Tibial nerve (tissue), 4 donors: ENCODE measurements around the gene DNAJC11. TPM values are rescaled to one million over a fixed set of nuclear protein-coding genes. Genes with fewer than 3 reads are reported as not detected.

Experiments
- DNase-seq, 2 donors: peaks; one replicate each; pipeline ENCODE4 v3.0.0-alpha.2; 2019; ENCODE audit warnings: low spot score in 2 of 2
- H3K27ac ChIP-seq, 4 donors: fragments of 200-600 bp; sonication (generic) in 3 of 4; one replicate each; pipeline ENCODE4 v1.5.1; 2017 to 2019; ENCODE audit warnings: mild to moderate bottlenecking in 1 of 4
- H3K27me3 ChIP-seq, 2 donors: fragments of 200-600 bp; sonication (generic) in 1 of 2; one replicate each; pipeline versions ENCODE4 v1.5.1 to v1.6.0; 2017 to 2019
- H3K36me3 ChIP-seq, 3 donors: fragments of 200-600 bp; sonication (generic); one replicate each; pipeline ENCODE4 v1.5.1; 2018 to 2019
- H3K4me1 ChIP-seq, 4 donors: fragments of 200-600 bp; sonication (generic) in 3 of 4; one replicate each; pipeline ENCODE4 v1.5.1; 2017 to 2019
- H3K4me3 ChIP-seq, 4 donors: fragments of 200-600 bp; sonication (generic) in 3 of 4; one replicate each; pipeline ENCODE4 v1.5.1; 2017 to 2019; ENCODE audit warnings: mild to moderate bottlenecking in 1 of 4, moderate library complexity in 1 of 4
- H3K9me3 ChIP-seq, 4 donors: fragments of 200-600 bp; sonication (generic) in 3 of 4; one replicate each; pipeline ENCODE4 v1.5.1; 2017 to 2019
- CTCF ChIP-seq, 5 experiments: fragments of 200-600 bp in 3 of 5; fragments of 450-650 bp in 2 of 5; sonication (generic) in 3 of 5; IDR thresholded peaks; one replicate each; pipeline ENCODE4 v1.5.1; 2016 to 2019; ENCODE audit warnings: antibody characterized with exemption in 5 of 5, mild to moderate bottlenecking in 3 of 5, moderate library complexity in 2 of 5
- EP300 ChIP-seq, 2 donors: sonication (generic); formaldehyde crosslinking; IDR thresholded peaks; one replicate each; pipeline ENCODE4 v1.6.1; 2017; ENCODE audit warnings: antibody characterized with exemption in 2 of 2, mild to moderate bottlenecking in 1 of 2
- POLR2A ChIP-seq, 2 donors: fragments of 450-650 bp; IDR thresholded peaks; one replicate each; pipeline ENCODE4 v1.6.1; 2017; ENCODE audit warnings: antibody characterized with exemption in 2 of 2, mild to moderate bottlenecking in 2 of 2, moderate library complexity in 2 of 2
- WGBS, 2 donors: methylation state at CpG; one replicate each; pipeline ENCODE4 v1.1.5; 2018; 5-methylcytosine and 5-hydroxymethylcytosine counted together
- total RNA-seq, 4 donors: library from RNA; depleted of rRNA; stranded (reverse); fragments of >200 nt; gene quantifications; one replicate each; pipeline ENCODE4 v1.1.0, GENCODE V29; 2016

The DNAJC11 gene
- total RNA-seq, 4 donors from 2014 or later = 24.9 to 36.9 (median 31.7) TPM

GRCh38 chr1:6591222-6591621 is 110.4 kb downstream of the DNAJC11 start:
- 66 to 74% methylated on average over 12 to 13 of the region's 13 CpGs for WGBS, 2 donors
- Histone ChIP-seq H3K4me3 (no peak overlapping the region), H3K9me3 (no peaks in the 10 kb centered on the region), H3K4me1 (peaks cover 0 to 72% (median 4%) of the 10 kb centered on the region in 4 donors), H3K27me3 (no peaks in the 10 kb centered on the region), H3K27ac (peak overlapping the region in 1 of 4 donors; percentile 13), H3K36me3 (peaks cover 3 to 100% (median 27%) of the 10 kb centered on the region in 3 donors)
- no peak for TF ChIP-seq CTCF (IDR thresholded peaks at IDR 0.05)
- no peak for TF ChIP-seq EP300 (IDR thresholded peaks at IDR 0.05)
- no peak for TF ChIP-seq POLR2A (IDR thresholded peaks at IDR 0.05)
- no peak for DNase-seq

- H3K36me3 ChIP-seq = peaks cover 3 to 100% (median 18%) of the 10 kb centered on the region in 3 donors
- H3K27me3 ChIP-seq = no peaks in the 10 kb centered on the region
- no peaks in the 10 kb centered on the region for H3K9me3 ChIP-seq
- H3K4me3 ChIP-seq = no peak overlapping the region
- no peak for DNase-seq
- 82 to 85% methylated on average over 7 of the region's 7 CpGs for WGBS, 2 donors
- peaks cover 0 to 61% (median 0%) of the 10 kb centered on the region in 4 donors for H3K4me1 ChIP-seq
- no peak overlapping the region for H3K27ac ChIP-seq
- TF ChIP-seq POLR2A (IDR thresholded peaks at IDR 0.05) = no peak
- TF ChIP-seq EP300 (IDR thresholded peaks at IDR 0.05) = no peak
- no peak for TF ChIP-seq CTCF (IDR thresholded peaks at IDR 0.05)
Measured at GRCh38 chr1:6590046-6590445, 111.6 kb downstream of the DNAJC11 start.

GRCh38 chr1:6588893-6589520 is 112.6 kb downstream of the DNAJC11 start:
- peaks cover 0 to 61% (median 0%) of the 10 kb centered on the region in 4 donors for H3K4me1 ChIP-seq
- TF ChIP-seq POLR2A (IDR thresholded peaks at IDR 0.05) = no peak
- TF ChIP-seq EP300 (IDR thresholded peaks at IDR 0.05) = no peak
- no peak for TF ChIP-seq CTCF (IDR thresholded peaks at IDR 0.05)
- no peaks in the 10 kb centered on the region for H3K9me3 ChIP-seq
- peaks cover 3 to 89% (median 11%) of the 10 kb centered on the region in 3 donors for H3K36me3 ChIP-seq
- peak overlapping the region in 1 of 4 donors; percentile 39 for H3K27ac ChIP-seq
- DNase-seq = no peak
- H3K27me3 ChIP-seq = no peaks in the 10 kb centered on the region
- 78 to 81% methylated on average over 23 to 24 of the region's 24 CpGs for WGBS, 2 donors
- H3K4me3 ChIP-seq = no peak overlapping the region

GRCh38 chr1:6588128-6588892 is 113.3 kb downstream of the DNAJC11 start:
- no peaks in the 10 kb centered on the region for H3K27me3 ChIP-seq
- H3K4me1 ChIP-seq = peaks cover 0 to 58% (median 0%) of the 10 kb centered on the region in 4 donors
- no peak for DNase-seq
- TF ChIP-seq POLR2A (IDR thresholded peaks at IDR 0.05) (no peak), CTCF (IDR thresholded peaks at IDR 0.05) (no peak), EP300 (IDR thresholded peaks at IDR 0.05) (no peak)
- no peaks in the 10 kb centered on the region for H3K9me3 ChIP-seq
- 83 to 91% methylated on average over 19 to 25 of the region's 25 CpGs for WGBS, 2 donors
- H3K4me3 ChIP-seq = no peak overlapping the region
- H3K27ac ChIP-seq = no peak overlapping the region
- peaks cover 3 to 82% (median 4%) of the 10 kb centered on the region in 3 donors for H3K36me3 ChIP-seq
